Fibroblast of mammary gland (primary cell): ENCODE results near the gene SNCAIP.
"Not testable (repeated sequence)": the region's sequence is repeated elsewhere in the genome, so short reads cannot be mapped to it uniquely, and the experiment has no call there.

Experiments
- DNase-seq: peaks from one replicate; pipeline ENCODE4 v3.0.0-alpha.2; 2010; ENCODE audit warnings: low read depth
- H3K4me3 ChIP-seq: 2 replicates; pipeline ENCODE4 v1.5.1; 2011; ENCODE audit warnings: low read depth, mild to moderate bottlenecking, low read length, moderate library complexity; ENCODE audit not compliant: control insufficient read depth
- CTCF ChIP-seq: conservative IDR thresholded peaks from 2 replicates; pipeline ENCODE4 v1.5.1; 2011; ENCODE audit warnings: low read depth, low read length, inconsistent platforms; ENCODE audit not compliant: control insufficient read depth, insufficient read depth

The SNCAIP gene

GRCh38 chr5:122473941-122474340 lies 161.9 kb downstream of the SNCAIP start:
- no peak overlapping the region for H3K4me3 ChIP-seq
- TF ChIP-seq CTCF: no peak
- DNase-seq: no peak

GRCh38 chr5:122478741-122479442 lies 166.9 kb downstream of the SNCAIP start:
- H3K4me3 ChIP-seq: no peak overlapping the region
- no peak for TF ChIP-seq CTCF
- DNase-seq: peak; percentile 7

- DNase-seq: no peak
- TF ChIP-seq CTCF: no peak
- no peak overlapping the region for H3K4me3 ChIP-seq
These were observed 168.1 kb downstream of the SNCAIP start for GRCh38 chr5:122480146-122480545.

GRCh38 chr5:122484103-122484502 lies 172.1 kb downstream of the SNCAIP start:
- TF ChIP-seq CTCF: no peak
- no peak for DNase-seq
- no peak overlapping the region for H3K4me3 ChIP-seq

GRCh38 chr5:122485226-122485625 lies 173.2 kb downstream of the SNCAIP start:
- no peak for TF ChIP-seq CTCF
- H3K4me3 ChIP-seq: no peak overlapping the region
- DNase-seq: no peak

GRCh38 chr5:122486616-122487015 lies 174.6 kb downstream of the SNCAIP start:
- H3K4me3 ChIP-seq, DNase-seq: not testable (repeated sequence)

GRCh38 chr5:122490718-122491117 lies 178.7 kb downstream of the SNCAIP start:
- TF ChIP-seq CTCF: no peak
- no peak for DNase-seq
- H3K4me3 ChIP-seq: no peak overlapping the region
